CD4-positive, alpha-beta T cell treated with Interleukin-6 for 4 hours (primary cell): Measurements from ENCODE around the gene KCNE3.

Experiments used
- DNase-seq: peaks from one replicate; pipeline ENCODE4 v3.0.0-alpha.2; 2020; ENCODE audit warnings: mixed read lengths

KCNE3 gene

GRCh38 chr11:74466916-74467885 lies at the start of gene KCNE3:
Gene KCNE3 (minus strand): TSS chr11:74467549. CDS start chr11:74457563, 9,986 bp downstream.
- no peak for DNase-seq

GRCh38 chr11:74507582-74507981 lies 40.2 kb upstream of the KCNE3 start:
- DNase-seq = no peak

- DNase-seq = no peak
Measured at GRCh38 chr11:74506823-74507222, 39.5 kb upstream of the KCNE3 start.

- no peak for DNase-seq
Measured at GRCh38 chr11:74505911-74506310, 38.6 kb upstream of the KCNE3 start.

- no peak for DNase-seq
Measured at GRCh38 chr11:74504100-74504691, 36.8 kb upstream of the KCNE3 start.

- DNase-seq = no peak
Measured at GRCh38 chr11:74494916-74495315, 27.6 kb upstream of the KCNE3 start.

- no peak for DNase-seq
Measured at GRCh38 chr11:74493791-74494630, 26.7 kb upstream of the KCNE3 start.

GRCh38 chr11:74492974-74493790 lies 25.8 kb upstream of the KCNE3 start, which contains the start of gene LIPT2:
Gene LIPT2 (minus strand): TSS chr11:74493724. CDS start chr11:74493703, 21 bp downstream.
- peak; percentile 99 for DNase-seq

- no peak for DNase-seq
Measured at GRCh38 chr11:74492084-74492483, 24.7 kb upstream of the KCNE3 start.

GRCh38 chr11:74490941-74491340 lies 23.6 kb upstream of the KCNE3 start:
- no peak for DNase-seq

GRCh38 chr11:74487875-74488274 lies 20.5 kb upstream of the KCNE3 start:
- DNase-seq = no peak

GRCh38 chr11:74485868-74486267 lies 18.5 kb upstream of the KCNE3 start:
- DNase-seq = no peak

GRCh38 chr11:74480688-74481417 lies 13.5 kb upstream of the KCNE3 start:
- DNase-seq = no peak

GRCh38 chr11:74479732-74480123 lies 12.4 kb upstream of the KCNE3 start:
- no peak for DNase-seq

- no peak for DNase-seq
Measured at GRCh38 chr11:74478877-74479731, 11.8 kb upstream of the KCNE3 start.

GRCh38 chr11:74476536-74476935 lies 9.2 kb upstream of the KCNE3 start:
- no peak for DNase-seq

- no peak for DNase-seq
Measured at GRCh38 chr11:74474316-74474715, 7.0 kb upstream of the KCNE3 start.

- no peak for DNase-seq
Measured at GRCh38 chr11:74473382-74474173, 6.2 kb upstream of the KCNE3 start.

- DNase-seq = no peak
Measured at GRCh38 chr11:74471668-74472429, 4.5 kb upstream of the KCNE3 start.
